Stimulated activated CD8-positive, alpha-beta memory T cell treated with anti-CD3 and anti-CD28 coated beads, Interleukin-4, amount 100 ng/mL, for 48 hours (primary cell): ENCODE measurements around the gene OR10H1.

ENCODE experiments used
- DNase-seq: peaks from one replicate; pipeline ENCODE4 v3.0.0-alpha.2; 2020

OR10H1 gene

GRCh38 chr19:15759962-15760565, 55.4 kb downstream of the OR10H1 start:
- no peak for DNase-seq

GRCh38 chr19:15758379-15758778, 57.1 kb downstream of the OR10H1 start:
- no peak for DNase-seq
